Spleen (tissue), 7 donors: Measurements from ENCODE around the gene NMNAT1.
"Not testable (repeated sequence)": the region's sequence is repeated elsewhere in the genome, so short reads cannot be mapped to it uniquely, and the experiment has no call there.

Experiments used
- CTCF ChIP-seq, 11 experiments: fragments of 200-600 bp in 7 of 11; fragments of 450-650 bp in 4 of 11; sonication (generic) in 4 of 11; IDR thresholded peaks in 8 of 11; conservative IDR thresholded peaks in 3 of 11; 1 replicate in 7 of 11; 2 replicates in 4 of 11; pipeline versions ENCODE4 v1.4.0 to v1.8.0; 2016 to 2021; ENCODE audit warnings: antibody characterized with exemption in 11 of 11, inconsistent platforms in 4 of 11, mild to moderate bottlenecking in 1 of 11
- POLR2A ChIP-seq, 3 donors: fragments of 450-650 bp; IDR thresholded peaks; one replicate each; pipeline ENCODE4 v1.5.1; 2017; ENCODE audit warnings: antibody characterized with exemption in 3 of 3, mild to moderate bottlenecking in 1 of 3
- POLR2AphosphoS5 ChIP-seq, 3 donors: sonication (generic); formaldehyde crosslinking; IDR thresholded peaks; one replicate each; pipeline ENCODE4 v1.5.1; 2017; ENCODE audit warnings: antibody characterized with exemption in 3 of 3
- donor health status: DM: no; HTN: no; CAD: no; lungs with moderate emphysema.
- donor health status: DM: no; HTN: no; CAD: no.
- donor health status: DM: no; HTN: no; CAD: no.

- not testable (repeated sequence) for TF ChIP-seq POLR2A (IDR thresholded peaks at IDR 0.05); CTCF (IDR thresholded peaks at IDR 0.05 in 8 of 11, conservative IDR thresholded peaks at IDR 0.05 in 3 of 11); POLR2AphosphoS5 (IDR thresholded peaks at IDR 0.05)
These were observed 85.8 kb downstream of the NMNAT1 start for GRCh38 chr1:10028956-10029500.
